ENCODE data around the gene MISP3.

MISP3 gene

GRCh38 chr19:14073261-14073924 is 807 bp downstream of the MISP3 start:
- no peak for TF ChIP-seq MAX (IDR thresholded peaks at IDR 0.05; ENCODE audit: low read depth, low read length)
- TF ChIP-seq CTCF (IDR thresholded peaks at IDR 0.05; ENCODE audit: low read depth, low read length) = peak; percentile 15
- no peak for TF ChIP-seq MYC (IDR thresholded peaks at IDR 0.05; ENCODE audit: low read depth, low read length)
- TF ChIP-seq POLR2A (IDR thresholded peaks at IDR 0.05; ENCODE audit: extremely low read depth, insufficient read length) = no peak
- DNase-seq (ENCODE audit: low read depth) = peak; percentile 81
- peak overlapping the region; percentile 47 for H3K4me3 ChIP-seq (ENCODE audit: low read depth, low read length)

GRCh38 chr19:14073925-14074838 is 1.6 kb downstream of the MISP3 start:
- DNase-seq (ENCODE audit: low read depth) = no peak
- peak overlapping the region; percentile 47 for H3K4me3 ChIP-seq (ENCODE audit: low read depth, low read length)
- TF ChIP-seq MAX (IDR thresholded peaks at IDR 0.05; ENCODE audit: low read depth, low read length) = no peak
- TF ChIP-seq CTCF (IDR thresholded peaks at IDR 0.05; ENCODE audit: low read depth, low read length) = no peak
- no peak for TF ChIP-seq MYC (IDR thresholded peaks at IDR 0.05; ENCODE audit: low read depth, low read length)
- TF ChIP-seq POLR2A (IDR thresholded peaks at IDR 0.05; ENCODE audit: extremely low read depth, insufficient read length) = no peak

DNA sequence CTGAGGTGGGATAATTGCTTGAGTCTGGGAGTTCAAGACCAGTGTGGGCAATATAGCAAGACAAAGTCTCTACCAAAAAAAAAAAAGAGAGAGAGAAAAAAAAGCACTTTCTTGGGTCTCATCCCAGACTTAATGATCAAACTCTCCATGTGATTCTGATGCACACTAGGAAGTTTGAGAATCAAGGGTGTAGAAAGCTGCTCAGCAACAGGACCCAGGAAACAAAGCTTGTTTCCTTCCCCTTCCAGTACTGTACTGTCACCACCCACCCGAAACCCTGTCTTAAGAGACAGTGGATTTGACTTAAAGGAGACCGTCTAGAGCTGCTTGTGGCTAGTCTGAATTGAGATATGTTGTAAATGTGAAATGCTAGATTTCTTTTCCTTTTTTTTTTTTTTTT is 5.8 kb downstream of the MISP3 start:
- no peak for DNase-seq (ENCODE audit: low read depth)
- no peak for TF ChIP-seq MYC (IDR thresholded peaks at IDR 0.05; ENCODE audit: low read depth, low read length)
- no peak for TF ChIP-seq CTCF (IDR thresholded peaks at IDR 0.05; ENCODE audit: low read depth, low read length)
- H3K4me3 ChIP-seq (ENCODE audit: low read depth, low read length) = no peak overlapping the region

GRCh38 chr19:14080887-14081796 is 8.6 kb downstream of the MISP3 start:
- TF ChIP-seq MAX (IDR thresholded peaks at IDR 0.05; ENCODE audit: low read depth, low read length) = peak; percentile 36; the same call in 1 of the 2 replicates
- TF ChIP-seq MYC (IDR thresholded peaks at IDR 0.05; ENCODE audit: low read depth, low read length) = no peak
- peak; percentile 20 for TF ChIP-seq POLR2A (IDR thresholded peaks at IDR 0.05; ENCODE audit: extremely low read depth, insufficient read length)
- DNase-seq (ENCODE audit: low read depth) = peak; percentile 98
- peak overlapping the region; percentile 80 for H3K4me3 ChIP-seq (ENCODE audit: low read depth, low read length)

DNA sequence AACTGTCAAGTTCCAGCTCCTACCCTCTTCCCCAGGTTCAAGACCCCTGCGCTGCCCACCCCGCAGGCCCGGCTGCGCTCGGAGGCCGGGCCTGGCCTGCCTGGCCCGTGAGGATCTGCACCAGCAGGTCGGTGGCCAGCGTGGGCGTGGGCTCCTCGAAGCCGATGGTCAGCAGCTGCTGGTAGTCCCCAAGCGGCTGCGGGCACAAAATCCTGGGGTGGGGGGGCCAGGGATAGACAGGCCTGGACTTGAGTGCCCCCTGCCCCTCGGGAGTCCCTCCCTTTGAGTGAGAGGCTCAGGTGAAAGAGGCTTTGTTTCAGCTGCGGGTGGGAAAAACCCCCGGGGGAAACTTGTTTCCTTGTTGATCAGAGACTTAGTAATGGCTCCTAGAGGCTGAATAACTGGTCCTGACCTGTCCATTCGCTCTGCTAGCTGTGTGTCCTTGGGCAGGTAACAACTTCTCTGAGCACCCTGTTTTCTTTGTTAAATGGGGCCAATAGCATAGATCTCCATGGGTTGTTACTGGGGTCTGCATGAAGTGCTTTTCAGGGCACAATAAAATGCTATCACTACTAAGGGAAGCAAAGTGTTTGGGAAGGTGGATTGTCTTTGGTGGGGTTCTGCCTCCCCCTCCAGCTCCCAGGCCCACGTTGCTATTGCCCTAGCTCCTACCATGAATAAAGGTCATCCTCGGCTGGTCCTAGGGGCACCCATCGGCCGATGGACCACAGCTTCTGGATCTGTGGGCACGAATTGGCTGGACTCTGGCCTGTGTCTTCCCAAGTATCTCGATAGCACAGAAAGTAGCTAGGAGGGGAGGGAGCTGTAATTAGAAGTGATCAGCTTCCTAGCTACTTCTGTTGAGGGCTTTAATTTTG is 9.4 kb downstream of the MISP3 start:
- DNase-seq (ENCODE audit: low read depth) = no peak
- TF ChIP-seq POLR2A (IDR thresholded peaks at IDR 0.05; ENCODE audit: extremely low read depth, insufficient read length) (no peak), MAX (IDR thresholded peaks at IDR 0.05; ENCODE audit: low read depth, low read length) (no peak), CTCF (IDR thresholded peaks at IDR 0.05; ENCODE audit: low read depth, low read length) (no peak), MYC (IDR thresholded peaks at IDR 0.05; ENCODE audit: low read depth, low read length) (no peak)

More for the DNA sequence above, 9.4 kb downstream of the MISP3 start:
- H3K4me3 ChIP-seq (ENCODE audit: low read depth, low read length) = peak overlapping the region; percentile 80
